IMR-90 (cell line): Measurements from ENCODE around the gene TFCP2. TPM values are rescaled to one million over a fixed set of nuclear protein-coding genes. Genes with fewer than 3 reads are reported as not detected.

Experiments
- ATAC-seq: fragments of 200-7000 bp; cut with Tn5 transposase; 2 replicates; pipeline ENCODE4 v1.9.1; 2020; ENCODE audit warnings: low read depth, mild to moderate bottlenecking, moderate library complexity
- BruUV-seq: library from RNA; stranded (reverse); fragments of 400-500 nt; replicated peaks from 2 replicates; lab custom pipeline; 2021; lab: Mats Ljungman, UMichigan
- CTCF ChIA-PET: fragments of 300-600 bp; formaldehyde crosslinking; extraction: SDS; loops from one replicate; lab custom pipeline; 2021; ENCODE audit warnings: antibody characterized with exemption; lab: Yijun Ruan, JAX
- POLR2A ChIA-PET: fragments of 300-600 bp; sonication (Branson Sonifier 250); formaldehyde crosslinking; loops from one replicate; lab custom pipeline; 2022; ENCODE audit warnings: antibody characterized with exemption; ENCODE audit not compliant: unreplicated experiment; lab: Charles Lee
- DNase-seq: peaks from one replicate; pipeline ENCODE4 v3.0.0; 2013
- H2AFZ ChIP-seq: replicated peaks from 2 replicates; pipeline ENCODE3; 2013; ENCODE audit warnings: low read length, mild to moderate bottlenecking; ENCODE audit not compliant: poor library complexity
- H2AK5ac ChIP-seq: 2 replicates; pipeline ENCODE4 v1.6.1; 2013; ENCODE audit warnings: low read depth, low read length, inconsistent platforms
- H2AK9ac ChIP-seq: replicated peaks from 2 replicates; pipeline ENCODE3; 2013; ENCODE audit warnings: mild to moderate bottlenecking, low read depth, low read length, moderate library complexity; ENCODE audit not compliant: poor library complexity
- H2BK120ac ChIP-seq: 2 replicates; pipeline ENCODE4 v1.6.1; 2013; ENCODE audit warnings: low read depth, low read length, inconsistent platforms
- H2BK15ac ChIP-seq: 3 replicates; pipeline ENCODE4 v1.6.1; 2013; ENCODE audit warnings: low read depth, low read length, inconsistent platforms
- H2BK20ac ChIP-seq: 2 replicates; pipeline ENCODE4 v1.6.1; 2013; ENCODE audit warnings: low read depth, mild to moderate bottlenecking, inconsistent platforms, low read length, moderate library complexity
- H2BK5ac ChIP-seq: 2 replicates; pipeline ENCODE4 v1.6.1; 2013; ENCODE audit warnings: mild to moderate bottlenecking, low read depth, low read length, inconsistent platforms; ENCODE audit not compliant: poor library complexity, severe bottlenecking
- H3K14ac ChIP-seq: replicated peaks from 2 replicates; pipeline ENCODE4 v1.6.1; 2013; ENCODE audit warnings: low read depth, low read length, inconsistent platforms
- H3K18ac ChIP-seq: 2 replicates; pipeline ENCODE4 v1.6.1; 2013; ENCODE audit warnings: low read depth, low read length, control low read depth
- H3K23ac ChIP-seq: 2 replicates; pipeline ENCODE4 v1.6.1; 2013; ENCODE audit warnings: low read depth, low read length, inconsistent platforms
- H3K27ac ChIP-seq: 2 replicates; pipeline ENCODE4 v1.5.1; 2013; ENCODE audit warnings: mild to moderate bottlenecking, control low read depth, low read length; ENCODE audit not compliant: insufficient read depth
- H3K27me3 ChIP-seq: 2 replicates; pipeline ENCODE4 v1.6.1; 2013; ENCODE audit warnings: low read length; ENCODE audit not compliant: control insufficient read depth, insufficient read depth
- H3K36me3 ChIP-seq: 2 replicates; pipeline ENCODE4 v1.6.1; 2013; ENCODE audit warnings: low read length, mixed read lengths; ENCODE audit not compliant: control insufficient read depth, insufficient read depth
- H3K4ac ChIP-seq: 2 replicates; pipeline ENCODE4 v1.6.1; 2013; ENCODE audit warnings: low read depth, low read length, inconsistent platforms
- H3K4me1 ChIP-seq: 2 replicates; pipeline ENCODE4 v1.6.1; 2013; ENCODE audit warnings: low read length, mixed read lengths; ENCODE audit not compliant: control insufficient read depth, insufficient read depth
- H3K4me2 ChIP-seq: 2 replicates; pipeline ENCODE4 v1.6.1; 2013; ENCODE audit warnings: low read depth, mild to moderate bottlenecking, control low read depth, low read length, moderate library complexity
- H3K4me3 ChIP-seq: 2 replicates; pipeline ENCODE4 v1.5.1; 2013; ENCODE audit warnings: low read depth, mild to moderate bottlenecking, control low read depth, low read length, moderate library complexity; ENCODE audit not compliant: insufficient read depth
- H3K56ac ChIP-seq: 2 replicates; pipeline ENCODE4 v1.6.1; 2013; ENCODE audit warnings: low read length, inconsistent platforms; ENCODE audit not compliant: insufficient read depth; ENCODE audit errors: extremely low read depth
- H3K79me1 ChIP-seq, 2 experiments: 2 replicates each; pipeline ENCODE4 v1.6.1; 2013; ENCODE audit warnings: low read length in 2 of 2, inconsistent platforms in 1 of 2, low read depth in 1 of 2
- H3K9ac ChIP-seq: 2 replicates; pipeline ENCODE4 v1.6.1; 2013; ENCODE audit warnings: low read depth, low read length, control low read depth
- H3K9me1 ChIP-seq: 2 replicates; pipeline ENCODE4 v1.6.1; 2013; ENCODE audit warnings: low read length, inconsistent platforms; ENCODE audit not compliant: insufficient read depth
- H3K9me3 ChIP-seq: 2 replicates; pipeline ENCODE4 v1.6.1; 2013; ENCODE audit warnings: low read length; ENCODE audit not compliant: control insufficient read depth, insufficient read depth
- H4K20me1 ChIP-seq: 2 replicates; pipeline ENCODE4 v1.6.1; 2013; ENCODE audit warnings: low read length, inconsistent platforms; ENCODE audit not compliant: insufficient read depth
- H4K5ac ChIP-seq: 2 replicates; pipeline ENCODE4 v1.6.1; 2013; ENCODE audit warnings: mild to moderate bottlenecking, low read depth, low read length, control low read depth
- H4K8ac ChIP-seq, 2 experiments: 2 replicates each; pipeline ENCODE4 v1.6.1; 2013; ENCODE audit warnings: low read depth in 2 of 2, low read length in 2 of 2, control low read depth in 1 of 2, inconsistent platforms in 1 of 2
- H4K91ac ChIP-seq: 2 replicates; pipeline ENCODE4 v1.6.1; 2013; ENCODE audit warnings: low read depth, low read length, inconsistent platforms; ENCODE audit not compliant: insufficient read depth
- BHLHE40 ChIP-seq: fragments of 150-350 bp; IDR thresholded peaks from 2 replicates; pipeline ENCODE4 v1.6.1; 2016; ENCODE audit warnings: mild to moderate bottlenecking, low read depth, low read length
- CEBPB ChIP-seq: IDR thresholded peaks from 2 replicates; pipeline ENCODE4 v1.6.1; 2012; ENCODE audit warnings: low read depth, low read length, improper control_type of control experiment
- CHD1 ChIP-seq: IDR thresholded peaks from 2 replicates; pipeline ENCODE4 v1.6.1; 2012; ENCODE audit warnings: low read depth, low read length, improper control_type of control experiment
- ELK1 ChIP-seq: fragments of 150-350 bp; IDR thresholded peaks from 2 replicates; pipeline ENCODE4 v1.6.1; 2016; ENCODE audit warnings: low read depth, mild to moderate bottlenecking, low read length, moderate library complexity, borderline replicate concordance
- FOS ChIP-seq: fragments of 150-350 bp; IDR thresholded peaks from 2 replicates; pipeline ENCODE4 v1.6.1; 2016; ENCODE audit warnings: low read depth, low read length
- MAFK ChIP-seq: IDR thresholded peaks from 2 replicates; pipeline ENCODE4 v1.6.1; 2012; ENCODE audit warnings: low read depth, low read length, improper control_type of control experiment
- MAZ ChIP-seq: IDR thresholded peaks from 2 replicates; pipeline ENCODE4 v1.6.1; 2012; ENCODE audit warnings: low read depth, mild to moderate bottlenecking, low read length, improper control_type of control experiment, moderate library complexity, borderline replicate concordance
- MXI1 ChIP-seq: IDR thresholded peaks from 2 replicates; pipeline ENCODE4 v1.6.1; 2012; ENCODE audit warnings: low read depth, mild to moderate bottlenecking, low read length, moderate library complexity, borderline replicate concordance
- NFE2L2 ChIP-seq: fragments of 150-350 bp; IDR thresholded peaks from 2 replicates; pipeline ENCODE4 v1.6.1; 2016; ENCODE audit warnings: low read depth, mild to moderate bottlenecking, low read length
- POLR2A ChIP-seq: IDR thresholded peaks from 2 replicates; pipeline ENCODE4 v1.6.1; 2012; ENCODE audit warnings: mild to moderate bottlenecking, low read depth, low read length
- RAD21 ChIP-seq: IDR thresholded peaks from 2 replicates; pipeline ENCODE4 v1.6.1; 2012; ENCODE audit warnings: low read length, improper control_type of control experiment
- RCOR1 ChIP-seq: IDR thresholded peaks from 2 replicates; pipeline ENCODE4 v1.6.1; 2012; ENCODE audit warnings: mild to moderate bottlenecking, low read length, improper control_type of control experiment; ENCODE audit not compliant: insufficient replicate concordance
- RFX5 ChIP-seq: IDR thresholded peaks from 2 replicates; pipeline ENCODE4 v1.8.0; 2012; ENCODE audit warnings: low read depth, mild to moderate bottlenecking, low read length, moderate library complexity
- SMC3 ChIP-seq: fragments of 150-350 bp; IDR thresholded peaks from 2 replicates; pipeline ENCODE4 v1.6.1; 2016; ENCODE audit warnings: low read depth, mild to moderate bottlenecking, antibody characterized with exemption, low read length, moderate library complexity
- whole genome bisulfite sequencing, 2 experiments: methylation state at CpG; one replicate each; pipeline versions ENCODE4 v1.1.5 to v1.1.7; 2013; ENCODE audit warnings: missing lambda C conversion rate in 2 of 2; ENCODE audit not compliant: insufficient read length in 1 of 2; ENCODE audit errors: extremely low coverage in 2 of 2; 5-methylcytosine and 5-hydroxymethylcytosine counted together
- dilution Hi-C: fragments of 300-500 bp; cut with HindIII; formaldehyde crosslinking; loops from one replicate; pipeline ENCODE4 v1.14.3; 2018; ENCODE audit warnings: low sequenced_read_pairs; ENCODE audit not compliant: unreplicated experiment
- in situ Hi-C: fragments of 300-500 bp; cut with MboI; formaldehyde crosslinking; loops from 3 replicates; pipeline ENCODE4 v1.14.3; 2019; ENCODE audit warnings: low sequenced_read_pairs, inconsistent platforms, mixed read lengths
- intact Hi-C: fragments of 100-400 bp; cut with micrococcal nuclease; formaldehyde crosslinking; loops from 2 replicates; pipeline ENCODE4 v1.10.0; 2022
- polyA plus RNA-seq, 3 experiments: library from polyadenylated mRNA; depleted of rRNA; stranded (reverse); fragments of >200 nt; gene quantifications; 2 replicates each; pipeline ENCODE4 v1.2.3, GENCODE V29; 2012; ENCODE audit warnings: low replicate concordance in 1 of 3
- total RNA-seq: library from RNA; depleted of rRNA; stranded (reverse); fragments of >200 nt; gene quantifications from 2 replicates; pipeline ENCODE4 v1.2.3, GENCODE V29; 2012
- TF ChIP-seq, protein P1 (sequence below): conservative IDR thresholded peaks from 2 replicates; pipeline ENCODE4 v1.5.1; 2012; ENCODE audit warnings: mild to moderate bottlenecking, low read depth, low read length, improper control_type of control experiment
- TF ChIP-seq, protein P2 (sequence below): fragments of 150-350 bp; IDR thresholded peaks from 2 replicates; pipeline ENCODE4 v1.6.1; 2017; ENCODE audit warnings: mild to moderate bottlenecking, antibody characterized with exemption, low read length, low read depth

The TFCP2 gene
- total and polyA plus RNA-seq, 2 of the 4 experiments (the other 2 are of a cell fraction), result 10.0 to 15.4 TPM

DNA sequence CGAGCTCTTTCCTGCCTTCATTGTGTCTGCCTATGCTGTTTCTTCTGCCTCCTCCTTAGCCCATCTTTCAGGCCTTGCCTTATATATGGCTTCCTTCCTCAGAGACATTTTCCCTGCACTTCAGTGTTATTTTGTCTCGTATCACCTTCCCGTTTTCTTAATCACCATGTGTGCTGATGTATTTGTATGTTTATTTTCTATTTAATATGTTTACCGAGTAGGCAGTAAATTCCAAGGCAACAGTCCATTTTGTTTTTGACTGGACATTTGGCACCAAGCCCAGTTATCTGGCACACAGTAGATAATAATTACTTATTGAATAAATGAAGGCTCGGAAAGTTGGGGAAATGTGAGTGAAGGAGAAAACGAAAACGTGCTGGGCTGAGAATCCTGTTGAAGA, 49.5 kb upstream of the TFCP2 start:
- peaks cover 3 to 9% of the 10 kb centered on the region in 2 experiments; a peak in 3 of 4 replicates for H3K79me1 ChIP-seq
- ChIA-PET POLR2A (no interaction called here), CTCF (no interaction called here)
- no peak overlapping the region for H2AK5ac ChIP-seq
- H4K5ac ChIP-seq, result no peak overlapping the region
- no peaks in the 10 kb centered on the region for H3K27me3 ChIP-seq
- H3K4me2 ChIP-seq, result no peak overlapping the region
- no peak for ATAC-seq
- no peak overlapping the region for H2BK15ac ChIP-seq
- intact Hi-C loops (no loop called here), in situ Hi-C loops (no loop called here), dilution Hi-C loops (no loop called here)
- 75% methylated on average over 1 of the region's 7 CpGs; no CpG with 5 or more reads in 1 of the 2 experiments for WGBS, 2 experiments
- no peak overlapping the region for H3K4me3 ChIP-seq
- H3K9me1 ChIP-seq, result peaks cover 4% of the 10 kb centered on the region; the same call in 1 of the 2 replicates
- H3K9me3 ChIP-seq, result no peaks in the 10 kb centered on the region
- no peak overlapping the region for H2BK20ac ChIP-seq
- no peak overlapping the region for H3K4ac ChIP-seq
- no peak overlapping the region for H2BK5ac ChIP-seq
- H3K9ac ChIP-seq, result no peak overlapping the region
- no peak for TF ChIP-seq NFE2L2
- no peak for TF ChIP-seq FOS
- no peak for TF ChIP-seq MAZ
- no peak for TF ChIP-seq RFX5
- TF ChIP-seq, protein P1, sequence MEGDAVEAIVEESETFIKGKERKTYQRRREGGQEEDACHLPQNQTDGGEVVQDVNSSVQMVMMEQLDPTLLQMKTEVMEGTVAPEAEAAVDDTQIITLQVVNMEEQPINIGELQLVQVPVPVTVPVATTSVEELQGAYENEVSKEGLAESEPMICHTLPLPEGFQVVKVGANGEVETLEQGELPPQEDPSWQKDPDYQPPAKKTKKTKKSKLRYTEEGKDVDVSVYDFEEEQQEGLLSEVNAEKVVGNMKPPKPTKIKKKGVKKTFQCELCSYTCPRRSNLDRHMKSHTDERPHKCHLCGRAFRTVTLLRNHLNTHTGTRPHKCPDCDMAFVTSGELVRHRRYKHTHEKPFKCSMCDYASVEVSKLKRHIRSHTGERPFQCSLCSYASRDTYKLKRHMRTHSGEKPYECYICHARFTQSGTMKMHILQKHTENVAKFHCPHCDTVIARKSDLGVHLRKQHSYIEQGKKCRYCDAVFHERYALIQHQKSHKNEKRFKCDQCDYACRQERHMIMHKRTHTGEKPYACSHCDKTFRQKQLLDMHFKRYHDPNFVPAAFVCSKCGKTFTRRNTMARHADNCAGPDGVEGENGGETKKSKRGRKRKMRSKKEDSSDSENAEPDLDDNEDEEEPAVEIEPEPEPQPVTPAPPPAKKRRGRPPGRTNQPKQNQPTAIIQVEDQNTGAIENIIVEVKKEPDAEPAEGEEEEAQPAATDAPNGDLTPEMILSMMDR, result no peak
- no peak for TF ChIP-seq MAFK
- TF ChIP-seq, protein P2, sequence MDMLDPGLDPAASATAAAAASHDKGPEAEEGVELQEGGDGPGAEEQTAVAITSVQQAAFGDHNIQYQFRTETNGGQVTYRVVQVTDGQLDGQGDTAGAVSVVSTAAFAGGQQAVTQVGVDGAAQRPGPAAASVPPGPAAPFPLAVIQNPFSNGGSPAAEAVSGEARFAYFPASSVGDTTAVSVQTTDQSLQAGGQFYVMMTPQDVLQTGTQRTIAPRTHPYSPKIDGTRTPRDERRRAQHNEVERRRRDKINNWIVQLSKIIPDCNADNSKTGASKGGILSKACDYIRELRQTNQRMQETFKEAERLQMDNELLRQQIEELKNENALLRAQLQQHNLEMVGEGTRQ, result no peak
- no peak for TF ChIP-seq CHD1
- TF ChIP-seq MXI1, result no peak
- no peak for TF ChIP-seq RCOR1
- TF ChIP-seq CEBPB, result no peak
- no peak for TF ChIP-seq POLR2A
- TF ChIP-seq BHLHE40, result no peak
- no peak for TF ChIP-seq ELK1
- TF ChIP-seq SMC3, result no peak
- TF ChIP-seq RAD21, result no peak
- H3K36me3 ChIP-seq, result no peaks in the 10 kb centered on the region
- no peak overlapping the region for H3K18ac ChIP-seq
- H2BK120ac ChIP-seq, result no peak overlapping the region
- peaks cover 4% of the 10 kb centered on the region for H3K4me1 ChIP-seq
- no peak overlapping the region for H3K23ac ChIP-seq
- no peak overlapping the region for H4K8ac ChIP-seq
- no peak overlapping the region for H4K91ac ChIP-seq
- BruUV-seq, result no TSS peak
- H2AK9ac ChIP-seq, result no peak overlapping the region
- H2AFZ ChIP-seq, result no peak overlapping the region
- no peaks in the 10 kb centered on the region for H4K20me1 ChIP-seq
- H3K56ac ChIP-seq, result no peak overlapping the region
- no peak for DNase-seq
- no peak overlapping the region for H3K14ac ChIP-seq
- no peak overlapping the region for H3K27ac ChIP-seq
